ENCODE results near the gene MDM2. TPM values are rescaled to one million over a fixed set of nuclear protein-coding genes. Genes with fewer than 3 reads are reported as not detected.

Gene MDM2
- total RNA-seq, 2 experiments from 2014 or later, result 143 to 318 TPM

DNA sequence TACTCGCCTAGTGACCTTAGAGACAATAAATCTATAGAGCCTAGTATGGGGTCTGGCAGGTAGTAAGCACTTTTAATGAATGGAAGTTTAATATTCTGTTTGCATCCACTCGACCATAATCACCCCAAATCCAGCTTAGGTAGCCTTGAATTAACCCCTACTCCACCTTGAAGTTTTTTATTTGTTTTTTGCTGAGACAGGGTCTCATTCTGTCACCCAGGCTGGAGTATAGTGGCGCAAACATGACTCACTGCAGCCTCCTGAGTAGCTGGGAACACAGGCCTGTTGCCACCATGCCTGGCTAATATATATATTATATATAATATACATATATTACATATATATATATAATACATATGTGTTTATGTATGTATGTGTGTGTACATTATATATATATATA, 38.8 kb downstream of the MDM2 start:
- no peak for TF ChIP-seq EZH2phosphoT487 (IDR thresholded peaks at IDR 0.05; ENCODE audit: borderline replicate concordance, low read depth, low read length)
- TF ChIP-seq, protein P1, sequence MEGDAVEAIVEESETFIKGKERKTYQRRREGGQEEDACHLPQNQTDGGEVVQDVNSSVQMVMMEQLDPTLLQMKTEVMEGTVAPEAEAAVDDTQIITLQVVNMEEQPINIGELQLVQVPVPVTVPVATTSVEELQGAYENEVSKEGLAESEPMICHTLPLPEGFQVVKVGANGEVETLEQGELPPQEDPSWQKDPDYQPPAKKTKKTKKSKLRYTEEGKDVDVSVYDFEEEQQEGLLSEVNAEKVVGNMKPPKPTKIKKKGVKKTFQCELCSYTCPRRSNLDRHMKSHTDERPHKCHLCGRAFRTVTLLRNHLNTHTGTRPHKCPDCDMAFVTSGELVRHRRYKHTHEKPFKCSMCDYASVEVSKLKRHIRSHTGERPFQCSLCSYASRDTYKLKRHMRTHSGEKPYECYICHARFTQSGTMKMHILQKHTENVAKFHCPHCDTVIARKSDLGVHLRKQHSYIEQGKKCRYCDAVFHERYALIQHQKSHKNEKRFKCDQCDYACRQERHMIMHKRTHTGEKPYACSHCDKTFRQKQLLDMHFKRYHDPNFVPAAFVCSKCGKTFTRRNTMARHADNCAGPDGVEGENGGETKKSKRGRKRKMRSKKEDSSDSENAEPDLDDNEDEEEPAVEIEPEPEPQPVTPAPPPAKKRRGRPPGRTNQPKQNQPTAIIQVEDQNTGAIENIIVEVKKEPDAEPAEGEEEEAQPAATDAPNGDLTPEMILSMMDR (conservative IDR thresholded peaks at IDR 0.05; ENCODE audit: low read length), result no peak
- Histone ChIP-seq H3K9me3 (ENCODE audit: low read length) (no peaks in the 10 kb centered on the region), H3K4me2 (ENCODE audit: low read length) (no peak overlapping the region), H3K79me2 (ENCODE audit: insufficient read depth, low read depth, low read length) (peaks cover 20% of the 10 kb centered on the region; the same call in 1 of the 2 replicates), H3K27ac (ENCODE audit: low read depth, low read length, poor library complexity, severe bottlenecking) (no peak overlapping the region), H3K4me1 (ENCODE audit: insufficient read depth, low read length, poor library complexity, severe bottlenecking) (no peaks in the 10 kb centered on the region), H3K4me3 (ENCODE audit: low read depth, low read length, poor library complexity, severe bottlenecking) (no peak overlapping the region), H4K20me1 (ENCODE audit: insufficient read depth, low read length) (peaks cover 14% of the 10 kb centered on the region; the same call in 1 of the 2 replicates), H3K36me3 (ENCODE audit: insufficient read depth, low read length) (peaks cover 38% of the 10 kb centered on the region), H2AFZ (ENCODE audit: low read length) (no peak overlapping the region), H3K9me2 (ENCODE audit: insufficient read depth, low read length) (no peaks in the 10 kb centered on the region)
- POLR2A ChIA-PET, result no interaction called here
- no peak for DNase-seq (ENCODE audit: low spot score)
- intact Hi-C loops (cut with micrococcal nuclease; ENCODE audit: unreplicated experiment), result loop anchor here (10.0 kb wide), 1 partner anchor 492 kb away; no protein-coding TSS in a partner anchor
- no TSS peak for BruUV-seq (replicated peaks)
- CTCF ChIA-PET (ENCODE audit: unreplicated experiment), result no interaction called here

DNA sequence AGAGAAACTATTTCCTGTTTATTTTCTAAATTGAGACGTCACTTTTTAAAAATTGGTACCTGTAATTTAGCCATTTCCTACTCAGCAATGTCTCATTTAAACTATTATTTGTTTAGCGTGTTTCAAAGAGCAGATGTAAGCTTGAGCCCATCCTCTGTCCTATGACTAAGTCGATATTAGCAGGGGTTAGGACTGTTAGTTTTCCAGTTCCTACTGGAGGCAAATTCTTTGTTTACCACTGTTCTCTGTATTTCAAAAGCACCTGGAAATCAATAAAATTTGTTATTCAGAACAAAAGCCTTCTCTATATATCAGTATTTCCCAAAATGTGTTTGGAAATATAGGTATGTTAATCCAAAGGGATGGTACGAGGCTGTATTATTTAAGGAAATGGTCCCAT, 42.4 kb downstream of the MDM2 start:
- no peak overlapping the region for H3K4me3 ChIP-seq (ENCODE audit: low read depth, low read length, poor library complexity, severe bottlenecking)
- no peak overlapping the region for H3K27ac ChIP-seq (ENCODE audit: low read depth, low read length, poor library complexity, severe bottlenecking)
- no peaks in the 10 kb centered on the region for H4K20me1 ChIP-seq (ENCODE audit: insufficient read depth, low read length)
- no TSS peak for BruUV-seq (replicated peaks)
- H3K9me3 ChIP-seq (ENCODE audit: low read length), result no peaks in the 10 kb centered on the region
- H3K9me2 ChIP-seq (ENCODE audit: insufficient read depth, low read length), result no peaks in the 10 kb centered on the region
- no peak for DNase-seq (ENCODE audit: low spot score)
- no peaks in the 10 kb centered on the region for H3K4me1 ChIP-seq (ENCODE audit: insufficient read depth, low read length, poor library complexity, severe bottlenecking)
- no peak for TF ChIP-seq EZH2phosphoT487 (IDR thresholded peaks at IDR 0.05; ENCODE audit: borderline replicate concordance, low read depth, low read length)
- TF ChIP-seq, protein P1 (conservative IDR thresholded peaks at IDR 0.05; ENCODE audit: low read length), result no peak
- intact Hi-C loops (cut with micrococcal nuclease; ENCODE audit: unreplicated experiment), result no loop called here
- H2AFZ ChIP-seq (ENCODE audit: low read length), result no peak overlapping the region
- ChIA-PET CTCF (ENCODE audit: unreplicated experiment) (no interaction called here), POLR2A (interaction anchor here (0.7 kb wide), 1 partner anchor 279 kb away, joined by 7 read pairs; no protein-coding TSS in a partner anchor)
- peaks cover 4% of the 10 kb centered on the region for H3K36me3 ChIP-seq (ENCODE audit: insufficient read depth, low read length)
- H3K4me2 ChIP-seq (ENCODE audit: low read length), result no peak overlapping the region
- H3K79me2 ChIP-seq (ENCODE audit: insufficient read depth, low read depth, low read length), result no peaks in the 10 kb centered on the region

DNA sequence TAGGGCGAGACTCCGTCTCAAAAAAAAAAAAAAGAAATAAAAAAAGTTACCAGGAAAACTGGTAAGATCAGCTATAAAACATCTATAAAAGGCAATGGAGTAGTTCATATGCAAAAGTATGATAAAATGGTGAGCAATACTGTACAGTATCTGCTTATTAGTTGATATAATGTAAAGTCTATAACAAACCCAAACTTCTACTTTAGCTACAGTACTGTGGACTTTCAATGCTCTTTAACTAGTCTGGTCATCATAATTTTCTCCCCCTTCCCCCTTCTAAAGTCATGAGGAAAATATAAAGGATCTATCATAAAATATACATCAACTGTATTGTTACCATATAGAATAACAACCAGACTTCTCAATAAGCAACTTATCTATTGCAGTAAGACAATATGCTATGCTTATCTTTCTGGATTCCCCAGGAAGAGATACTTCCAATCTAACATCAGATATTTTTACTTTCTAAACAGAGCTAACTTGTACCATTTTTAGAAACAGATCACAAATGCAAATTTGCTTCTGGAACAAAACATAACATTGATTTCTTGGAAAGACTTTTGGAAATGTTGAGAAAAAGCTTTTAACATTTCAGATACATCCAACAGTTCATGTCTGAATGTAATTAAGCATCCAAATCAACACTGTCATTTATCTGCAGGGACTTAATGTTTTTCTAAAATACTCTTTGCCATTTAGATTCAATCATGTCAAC, 43.8 kb downstream of the MDM2 start:
- no peaks in the 10 kb centered on the region for H3K9me3 ChIP-seq (ENCODE audit: low read length)
- H3K9me2 ChIP-seq (ENCODE audit: insufficient read depth, low read length), result no peaks in the 10 kb centered on the region
- intact Hi-C loops (cut with micrococcal nuclease; ENCODE audit: unreplicated experiment), result no loop called here
- CTCF ChIA-PET (ENCODE audit: unreplicated experiment), result no interaction called here
- DNase-seq (ENCODE audit: low spot score), result no peak
- H3K4me1 ChIP-seq (ENCODE audit: insufficient read depth, low read length, poor library complexity, severe bottlenecking), result no peaks in the 10 kb centered on the region
- no peaks in the 10 kb centered on the region for H4K20me1 ChIP-seq (ENCODE audit: insufficient read depth, low read length)
- no peak overlapping the region for H2AFZ ChIP-seq (ENCODE audit: low read length)
- no TSS peak for BruUV-seq (replicated peaks)
- no peak overlapping the region for H3K4me2 ChIP-seq (ENCODE audit: low read length)
- POLR2A ChIA-PET, result interaction anchor here (0.6 to 0.7 kb wide), 3 partner anchors 28 to 911 kb away, joined by 3 to 4 read pairs (median 3); no protein-coding TSS in a partner anchor
- H3K4me3 ChIP-seq (ENCODE audit: low read depth, low read length, poor library complexity, severe bottlenecking), result no peak overlapping the region
- TF ChIP-seq EZH2phosphoT487 (IDR thresholded peaks at IDR 0.05; ENCODE audit: borderline replicate concordance, low read depth, low read length), result no peak
- TF ChIP-seq, protein P1 (conservative IDR thresholded peaks at IDR 0.05; ENCODE audit: low read length), result no peak
- H3K36me3 ChIP-seq (ENCODE audit: insufficient read depth, low read length), result no peaks in the 10 kb centered on the region
- H3K27ac ChIP-seq (ENCODE audit: low read depth, low read length, poor library complexity, severe bottlenecking), result no peak overlapping the region
- no peaks in the 10 kb centered on the region for H3K79me2 ChIP-seq (ENCODE audit: insufficient read depth, low read depth, low read length)

Measured in OCI-LY7 (cell line).